Hepatocyte (in vitro differentiated cells): Measurements from ENCODE around the gene POU3F1. TPM values are rescaled to one million over a fixed set of nuclear protein-coding genes. Genes with fewer than 3 reads are reported as not detected.

Experiments
- DNase-seq: peaks from one replicate; pipeline ENCODE4 v3.0.0-alpha.2; 2016; ENCODE audit warnings: low spot score
- H2AFZ ChIP-seq: fragments of 200-600 bp; sonication (generic); 2 replicates; pipeline ENCODE4 v1.6.0; 2016; ENCODE audit warnings: antibody characterized with exemption, mild to moderate bottlenecking
- H3K27ac ChIP-seq: fragments of 200-600 bp; sonication (generic); 2 replicates; pipeline ENCODE4 v1.5.1; 2016; ENCODE audit warnings: mild to moderate bottlenecking
- H3K27me3 ChIP-seq: fragments of 200-600 bp; sonication (generic); 2 replicates; pipeline ENCODE4 v1.6.1; 2016
- H3K36me3 ChIP-seq: fragments of 200-600 bp; sonication (generic); replicated peaks from 2 replicates; pipeline ENCODE4 v1.5.1; 2016; ENCODE audit warnings: low read depth; ENCODE audit not compliant: insufficient read depth
- H3K4me1 ChIP-seq: fragments of 200-600 bp; sonication (generic); 2 replicates; pipeline ENCODE4 v1.5.1; 2016; ENCODE audit warnings: mild to moderate bottlenecking, moderate library complexity; ENCODE audit not compliant: insufficient read depth
- H3K4me2 ChIP-seq: fragments of 200-600 bp; sonication (generic); 2 replicates; pipeline ENCODE4 v1.6.0; 2016
- H3K4me3 ChIP-seq: fragments of 200-600 bp; sonication (generic); 2 replicates; pipeline ENCODE4 v1.5.1; 2016; ENCODE audit warnings: mild to moderate bottlenecking
- H3K79me2 ChIP-seq: fragments of 200-600 bp; sonication (generic); 2 replicates; pipeline ENCODE4 v1.6.0; 2017; ENCODE audit warnings: mild to moderate bottlenecking
- H3K9me2 ChIP-seq: fragments of 200-600 bp; sonication (generic); replicated peaks from 2 replicates; pipeline ENCODE4 v1.6.0; 2017; ENCODE audit warnings: mild to moderate bottlenecking; ENCODE audit not compliant: insufficient read depth
- H3K9me3 ChIP-seq: fragments of 200-600 bp; sonication (generic); 2 replicates; pipeline ENCODE4 v1.5.1; 2016; ENCODE audit warnings: low read depth, mild to moderate bottlenecking
- H4K20me1 ChIP-seq: fragments of 200-600 bp; sonication (generic); 2 replicates; pipeline ENCODE4 v1.6.0; 2016; ENCODE audit warnings: mild to moderate bottlenecking; ENCODE audit not compliant: insufficient read depth, poor library complexity, severe bottlenecking
- CTCF ChIP-seq: fragments of 200-600 bp; sonication (generic); IDR thresholded peaks from 2 replicates; pipeline ENCODE4 v1.5.1; 2016; ENCODE audit warnings: antibody characterized with exemption, mild to moderate bottlenecking; ENCODE audit not compliant: poor library complexity
- EZH2 ChIP-seq: fragments of 200-600 bp; sonication (generic); IDR thresholded peaks from 2 replicates; pipeline ENCODE4 v1.6.1; 2016; ENCODE audit warnings: antibody characterized with exemption, mild to moderate bottlenecking, borderline replicate concordance
- EZH2phosphoT487 ChIP-seq: fragments of 200-600 bp; sonication (generic); IDR thresholded peaks from one replicate; pipeline ENCODE4 v1.6.1; 2018; ENCODE audit warnings: antibody characterized with exemption, mild to moderate bottlenecking, low read depth, moderate library complexity; ENCODE audit not compliant: unreplicated experiment, severe bottlenecking
- WGBS: methylation state at CpG from one replicate; pipeline ENCODE4 v1.1.6; 2016; ENCODE audit warnings: low lambda C conversion rate; ENCODE audit errors: missing lambda C conversion rate; 5-methylcytosine and 5-hydroxymethylcytosine counted together
- polyA plus RNA-seq: library from polyadenylated mRNA; unstranded; fragments of >200 nt; fragmentation: Nextera tagmentation; extraction: Ambion mirVana; gene quantifications from 2 replicates; pipeline ENCODE4 v1.2.1, GENCODE V29; 2016
- total RNA-seq: library from RNA; depleted of rRNA; stranded (reverse); fragments of >200 nt; gene quantifications from 2 replicates; pipeline ENCODE4 v1.2.3, GENCODE V29; 2014

The POU3F1 gene
- total and polyA plus RNA-seq, 2 experiments from 2014 or later = 0.73 TPM; not detected in 1

GRCh38 chr1:38005195-38006007, 41.2 kb downstream of the POU3F1 start, which contains the start of gene FHL3:
Gene FHL3, minus strand, starts transcription at chr1:38005514. Its CDS starts 6,102 bp downstream, at chr1:37999412.
- Histone ChIP-seq H3K36me3 (no peaks in the 10 kb centered on the region), H3K27me3 (no peaks in the 10 kb centered on the region), H3K4me3 (peak within 1 kb of the TSS; percentile 85), H3K4me2 (peak within 1 kb of the TSS; percentile 99), H3K4me1 (peaks cover 30% of the 10 kb centered on the region), H3K9me3 (no peaks in the 10 kb centered on the region), H4K20me1 (no peaks in the 10 kb centered on the region), H3K79me2 (peaks cover 39% of the 10 kb centered on the region), H3K9me2 (no peaks in the 10 kb centered on the region), H3K27ac (peak within 1 kb of the TSS; percentile 74), H2AFZ (peak within 1 kb of the TSS; percentile 80)
- 7% methylated on average over 20 of the region's 83 CpGs for WGBS
- TF ChIP-seq EZH2 (no peak), CTCF (no peak), EZH2phosphoT487 (no peak)
- peak; percentile 82 for DNase-seq

GRCh38 chr1:38004284-38005108, 42.1 kb downstream of the POU3F1 start:
- H3K9me3 ChIP-seq = no peaks in the 10 kb centered on the region
- peaks cover 39% of the 10 kb centered on the region for H3K79me2 ChIP-seq
- peaks cover 40% of the 10 kb centered on the region for H3K4me1 ChIP-seq
- H3K4me2 ChIP-seq = peak overlapping the region; percentile 99
- 12% methylated on average over 25 of the region's 26 CpGs for WGBS
- H3K27ac ChIP-seq = peak overlapping the region; percentile 74
- peak overlapping the region; percentile 85 for H3K4me3 ChIP-seq
- H3K9me2 ChIP-seq = no peaks in the 10 kb centered on the region
- no peaks in the 10 kb centered on the region for H3K36me3 ChIP-seq
- TF ChIP-seq EZH2phosphoT487 (no peak), CTCF (no peak), EZH2 (no peak)
- no peaks in the 10 kb centered on the region for H4K20me1 ChIP-seq
- H2AFZ ChIP-seq = peak overlapping the region; percentile 52
- no peaks in the 10 kb centered on the region for H3K27me3 ChIP-seq
- DNase-seq = no peak

- Histone ChIP-seq H3K4me2 (peak overlapping the region; percentile 99), H3K9me2 (no peaks in the 10 kb centered on the region), H3K27ac (peak overlapping the region; percentile 74), H3K9me3 (no peaks in the 10 kb centered on the region), H3K36me3 (no peaks in the 10 kb centered on the region), H4K20me1 (no peaks in the 10 kb centered on the region), H3K4me3 (peak overlapping the region; percentile 85), H3K4me1 (peaks cover 47% of the 10 kb centered on the region), H3K27me3 (no peaks in the 10 kb centered on the region), H3K79me2 (peaks cover 45% of the 10 kb centered on the region), H2AFZ (no peak overlapping the region)
- 86% methylated on average over 8 of the region's 8 CpGs for WGBS
- peak; percentile 36 for DNase-seq
- TF ChIP-seq EZH2phosphoT487 (no peak), CTCF (no peak), EZH2 (no peak)
Observed at GRCh38 chr1:38003261-38004250, 43.0 kb downstream of the POU3F1 start.
